HG02943 (cell line): ENCODE data around the gene STAG3.
"Not testable (repeated sequence)": the region's sequence is repeated elsewhere in the genome, so short reads cannot be mapped to it uniquely, and the experiment has no call there.

Source experiments
- ATAC-seq: cut with Tn5 transposase; IDR thresholded peaks from one replicate; pipeline ENCODE4 v1.9.1; 2021; ENCODE audit warnings: mild to moderate bottlenecking, low read depth, moderate library complexity; ENCODE audit not compliant: unreplicated experiment

STAG3 gene

DNA sequence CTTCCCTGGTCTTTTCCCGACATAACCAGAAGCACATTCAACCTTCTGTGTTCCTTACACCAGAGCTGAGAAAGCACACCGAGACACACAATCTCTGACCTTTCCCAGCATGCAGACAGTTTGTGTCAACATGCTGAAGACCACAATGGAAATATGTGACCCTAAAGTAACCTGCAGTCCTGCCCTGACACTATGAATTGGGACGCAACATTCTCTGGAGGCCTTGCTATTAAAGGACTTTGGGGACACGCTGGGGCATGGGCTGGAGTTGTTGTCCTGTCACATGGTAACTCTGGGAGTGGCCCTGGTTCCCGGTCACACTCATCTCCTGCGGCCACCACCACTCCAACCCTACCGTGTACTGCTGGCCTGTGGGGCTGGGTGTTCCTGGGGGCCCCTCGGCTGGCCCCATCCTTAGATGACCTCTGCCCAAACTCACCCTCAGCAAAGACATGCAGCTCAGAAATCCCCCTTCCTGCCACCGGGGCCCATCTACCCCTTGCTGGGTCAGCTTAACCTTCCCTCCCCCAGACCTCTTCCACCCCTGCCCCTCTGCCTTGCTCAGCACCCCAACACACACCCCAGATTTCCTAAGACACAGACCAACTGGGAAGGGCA, 67.4 kb downstream of the STAG3 start:
- not testable (repeated sequence) for ATAC-seq

DNA sequence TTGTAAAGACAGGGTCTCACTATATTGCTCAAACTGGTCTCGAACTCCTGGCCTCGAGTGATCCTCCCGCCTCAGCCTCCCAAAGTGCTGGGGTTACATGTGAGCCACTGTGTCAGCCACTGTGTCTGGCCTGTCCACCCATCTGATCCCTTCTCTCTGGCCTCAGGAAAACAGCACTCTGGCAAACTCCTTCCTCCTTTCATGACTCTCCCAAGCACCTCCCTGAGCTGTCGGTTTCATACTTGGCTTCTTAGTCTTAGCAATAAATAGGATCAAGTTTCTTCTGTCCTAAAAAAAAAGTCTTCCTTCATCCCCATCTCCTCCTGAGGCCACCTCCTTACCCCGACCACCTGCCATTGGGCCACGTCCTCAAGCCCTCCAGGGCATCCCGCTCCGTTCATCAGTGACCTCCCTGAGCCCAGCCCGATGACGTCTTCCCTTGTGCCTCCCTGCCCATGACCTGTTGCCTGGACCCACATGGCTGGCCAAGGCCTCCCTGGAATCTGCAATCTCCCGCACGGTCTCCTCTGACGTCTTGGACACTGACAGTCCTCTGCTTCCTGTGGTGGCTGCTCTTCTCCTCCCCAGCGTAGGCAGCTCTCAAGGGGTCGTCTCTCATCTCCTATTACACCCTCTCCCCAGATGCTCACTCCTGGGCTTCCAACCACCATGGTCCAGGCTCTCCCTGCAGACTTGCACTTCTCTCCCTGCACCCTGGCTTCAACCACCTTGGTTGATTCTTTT, 68.6 kb downstream of the STAG3 start:
- ATAC-seq = not testable (repeated sequence)

DNA sequence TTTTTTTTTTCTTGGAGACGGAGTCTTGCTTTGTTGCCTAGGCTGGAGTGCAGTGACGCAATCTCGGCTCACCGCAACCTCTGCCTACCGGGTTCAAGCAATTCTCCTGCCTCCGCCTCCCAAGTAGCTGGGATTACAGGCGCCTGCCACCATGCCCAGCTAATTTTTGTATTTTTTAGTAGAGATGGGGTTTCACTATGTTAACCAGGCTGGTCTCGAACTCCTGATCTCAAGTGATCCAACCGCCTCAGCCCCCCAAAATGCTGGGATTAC, 69.1 kb downstream of the STAG3 start:
- not testable (repeated sequence) for ATAC-seq

DNA sequence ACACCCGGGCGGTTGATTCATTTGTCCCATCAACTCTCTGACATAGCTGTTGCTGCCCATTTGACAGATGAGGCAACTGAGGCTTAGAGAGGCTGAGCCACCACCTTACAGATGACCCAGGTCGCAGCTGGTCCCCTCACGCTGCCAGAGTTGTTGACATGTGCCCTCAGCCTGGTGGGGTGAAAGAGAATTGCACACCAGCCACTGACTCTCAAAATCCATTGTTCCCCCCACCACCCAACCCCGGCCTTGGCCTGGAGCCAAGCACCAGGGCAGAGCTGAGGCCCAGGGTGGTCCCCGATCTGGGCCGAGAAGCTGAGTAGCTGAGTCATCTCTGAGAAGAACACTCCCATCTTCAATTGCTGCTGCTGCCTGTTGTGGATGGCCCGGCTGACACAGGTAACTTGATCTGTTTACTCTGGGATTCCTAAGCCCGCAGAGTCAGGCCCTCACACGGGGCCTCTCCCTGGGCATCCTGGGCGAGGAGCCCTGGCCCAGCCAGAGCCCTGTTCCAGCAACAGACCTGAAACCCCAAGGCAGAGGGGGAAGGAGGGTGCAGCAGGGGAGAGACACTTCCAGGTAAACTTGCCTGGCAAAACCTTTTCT, 69.5 kb downstream of the STAG3 start:
- ATAC-seq = no peak

DNA sequence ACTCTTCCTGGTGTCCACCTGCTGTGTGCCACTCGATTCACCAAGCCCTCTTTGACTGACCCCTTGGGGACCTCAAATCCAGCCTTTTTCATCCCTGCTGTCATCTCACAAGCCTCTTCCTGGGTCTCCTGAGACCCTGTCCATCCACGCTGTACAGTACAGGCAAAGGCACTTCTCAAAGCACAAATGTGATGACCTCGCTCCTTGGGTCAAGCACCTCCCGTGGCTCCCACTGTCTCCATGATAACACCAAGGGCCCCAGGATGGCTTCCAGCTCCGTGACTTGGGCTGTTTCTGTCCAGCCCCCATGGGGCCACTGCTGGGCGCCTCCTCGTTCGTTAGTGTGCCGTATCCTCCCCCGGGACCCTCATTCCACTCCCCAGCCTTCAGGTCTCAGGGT, 70.8 kb downstream of the STAG3 start:
- no peak for ATAC-seq

DNA sequence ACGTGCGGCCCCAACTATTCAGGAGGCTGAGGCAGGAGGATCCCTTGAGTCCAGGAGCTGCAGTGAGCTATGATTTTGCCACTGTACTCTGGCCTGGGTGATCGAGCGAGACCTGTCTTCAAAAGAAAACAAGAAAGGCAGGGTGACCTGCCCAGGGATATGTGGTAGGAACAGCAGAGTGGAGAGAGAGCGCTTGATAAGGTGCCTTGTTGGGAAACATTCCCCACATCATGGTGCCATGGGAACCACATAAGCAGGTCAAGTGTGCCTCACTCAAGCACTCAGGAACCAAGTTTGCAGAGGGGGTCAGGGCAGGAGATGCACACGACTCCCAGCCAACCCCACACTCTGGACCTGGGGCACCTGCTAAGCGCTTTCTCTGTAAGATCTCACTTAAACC, 79.3 kb downstream of the STAG3 start:
- no peak for ATAC-seq

DNA sequence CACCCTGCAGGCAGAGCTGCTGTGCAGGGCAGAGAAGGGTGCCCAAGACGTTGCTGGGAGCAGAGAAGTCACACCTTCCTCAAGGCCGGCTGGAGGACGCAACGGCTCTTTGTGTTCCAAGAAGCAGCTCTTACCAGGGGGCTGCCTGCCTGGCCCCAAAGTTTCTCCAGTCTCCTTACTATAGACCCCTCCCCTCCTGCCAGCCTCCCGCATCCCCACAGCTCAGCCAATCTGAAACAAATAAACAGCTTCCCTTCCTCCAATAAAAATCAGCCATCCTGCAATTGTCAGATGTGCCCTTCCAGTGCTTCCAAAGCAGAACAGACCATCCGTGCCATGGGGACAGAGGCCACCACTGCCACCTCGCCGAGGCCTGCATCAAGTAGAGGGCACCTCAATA, 82.3 kb downstream of the STAG3 start:
- not testable (repeated sequence) for ATAC-seq

DNA sequence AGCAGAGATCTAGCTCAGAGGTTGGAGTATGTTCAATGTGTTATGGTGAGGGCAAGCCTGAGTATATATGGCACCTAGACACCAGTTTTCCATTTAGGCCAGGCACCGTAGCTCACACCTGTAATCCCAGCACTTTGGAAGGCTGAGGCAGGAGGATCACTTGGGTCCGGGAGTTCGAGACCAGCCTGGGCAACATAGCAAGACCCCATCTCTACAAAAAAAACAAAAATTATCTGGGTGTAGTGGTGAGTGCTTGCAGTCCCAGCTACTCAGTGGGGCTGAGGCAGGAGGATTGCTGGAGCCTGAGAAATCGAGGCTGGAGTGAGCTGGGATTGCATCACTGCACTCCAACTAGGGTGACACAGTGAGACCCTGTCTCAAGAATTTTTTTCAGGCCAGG, 85.2 kb downstream of the STAG3 start:
- ATAC-seq = not testable (repeated sequence)
